CD4-positive, alpha-beta T cell treated with Interleukin-10 for 1 hour (primary cell): ENCODE data around the gene CDS2.

Experiments
- DNase-seq: peaks from one replicate; pipeline ENCODE4 v3.0.0-alpha.2; 2020

CDS2 gene

DNA sequence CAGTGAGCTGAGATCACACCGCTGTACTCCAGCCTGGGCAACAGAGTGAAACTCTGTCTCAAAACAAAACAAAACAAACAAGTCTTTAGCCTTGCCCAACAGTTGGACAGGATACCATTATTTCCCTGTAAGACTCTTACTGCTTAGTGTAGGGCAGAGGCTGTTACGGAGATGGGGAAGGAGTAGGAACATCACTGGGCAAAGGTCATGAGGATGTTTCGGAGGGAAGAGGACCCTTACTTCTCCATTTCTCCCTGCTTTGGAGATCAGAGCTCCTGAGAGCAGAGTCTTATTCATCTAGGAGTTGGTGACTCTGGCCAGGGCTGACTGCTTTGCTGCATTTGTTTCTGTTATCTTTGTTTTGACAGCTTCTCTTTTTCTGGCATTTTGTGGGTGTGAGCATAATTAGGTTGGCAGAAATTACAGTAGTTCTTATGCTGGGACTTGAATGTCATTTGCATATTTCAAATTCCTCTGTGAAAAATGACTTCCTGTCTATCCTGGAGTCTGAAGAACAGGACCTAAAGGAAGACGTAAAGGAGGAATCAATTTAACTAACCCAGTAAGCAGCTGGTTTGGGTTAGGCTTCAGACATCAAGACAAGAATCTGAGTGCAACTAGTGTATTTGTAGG, 89.0 kb downstream of the CDS2 start:
- DNase-seq = no peak

DNA sequence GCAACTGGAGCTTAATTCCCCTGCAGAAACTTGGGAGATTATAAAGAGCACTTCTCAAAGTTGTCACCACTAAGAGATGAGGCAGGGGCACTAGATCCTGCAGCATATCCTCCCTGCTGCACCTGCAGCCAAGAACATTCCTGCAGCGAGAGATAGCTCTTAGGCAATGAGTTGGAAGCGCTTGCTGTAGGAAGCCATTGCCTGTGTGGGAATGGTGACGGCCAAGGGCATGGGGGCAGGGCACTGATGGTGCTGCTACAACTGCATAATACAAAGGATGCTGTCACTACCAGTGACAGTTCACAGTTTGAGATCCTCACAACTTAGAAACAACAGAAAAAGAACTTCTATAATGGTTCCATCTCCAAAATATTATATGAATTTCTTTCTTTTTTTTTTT, 89.9 kb downstream of the CDS2 start:
- DNase-seq = no peak

DNA sequence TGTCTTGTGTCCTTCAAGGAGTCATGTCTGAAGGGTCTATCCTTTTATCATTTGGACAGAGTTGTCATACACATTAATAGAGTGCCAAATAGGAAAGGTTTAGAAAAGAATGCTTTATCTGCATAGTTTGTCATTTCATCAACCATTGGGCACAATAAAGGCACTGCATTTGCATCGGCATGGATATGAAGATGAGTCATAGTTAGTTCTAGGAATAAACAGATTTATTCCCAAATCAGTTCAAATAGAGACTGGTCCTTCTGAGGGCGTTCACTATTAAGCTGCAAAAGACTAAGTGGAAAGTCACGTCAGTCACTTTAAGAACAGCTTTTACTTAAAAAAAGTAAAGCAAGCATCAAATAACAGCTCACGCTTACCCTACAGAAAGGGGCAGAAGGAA, 90.8 kb downstream of the CDS2 start:
- DNase-seq = no peak

DNA sequence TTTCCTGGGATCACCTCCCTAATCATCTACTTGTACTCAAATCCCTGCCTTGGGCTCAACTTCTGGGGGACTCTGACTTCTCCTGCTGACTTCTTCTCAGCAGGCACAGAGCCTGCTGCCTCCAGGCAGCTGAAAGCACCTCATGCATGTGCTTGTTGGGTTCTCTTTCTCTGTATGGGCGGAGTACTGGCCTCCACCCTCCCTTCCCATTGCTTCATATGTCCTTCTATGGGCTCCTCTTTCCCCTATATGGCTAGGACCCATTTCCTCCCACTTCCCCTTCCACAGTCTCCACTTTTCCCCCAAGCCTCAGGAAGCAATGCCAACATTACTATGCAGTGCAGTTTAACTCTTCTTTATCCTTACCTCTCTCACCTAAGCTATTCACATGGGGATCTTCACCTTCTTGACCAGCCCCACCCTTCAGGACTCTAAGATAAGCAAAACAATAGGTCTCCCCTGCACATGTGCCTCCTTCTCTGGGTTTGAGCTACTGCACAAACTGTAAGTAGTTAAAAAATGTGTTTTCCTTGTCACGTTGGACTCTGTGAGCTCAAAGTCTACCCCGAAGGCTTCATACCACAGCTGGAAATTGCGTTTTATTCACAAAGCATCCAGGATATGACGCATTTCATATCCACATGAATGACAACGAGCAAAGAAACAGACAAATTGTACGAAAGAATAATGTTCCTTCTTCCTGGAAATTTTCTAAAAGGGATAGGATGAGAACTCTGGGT, 93.7 kb downstream of the CDS2 start:
- DNase-seq = no peak

DNA sequence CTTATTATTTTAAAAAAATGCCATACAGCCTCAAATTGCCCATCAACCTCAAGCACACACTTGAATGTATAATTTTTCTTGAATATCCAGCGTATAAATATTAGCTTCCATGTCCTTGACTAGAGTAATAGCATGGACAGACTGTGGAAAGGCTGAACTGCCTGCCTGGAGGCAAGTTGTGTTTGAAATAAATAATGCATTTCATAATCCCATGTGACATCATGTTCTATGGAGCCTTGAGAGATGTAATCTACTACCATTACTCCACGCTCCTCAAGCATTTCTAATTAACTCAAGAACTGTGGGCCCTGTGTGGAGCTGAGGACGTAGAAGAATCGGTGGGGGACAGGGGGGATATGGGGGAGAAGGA, 94.2 kb downstream of the CDS2 start:
- DNase-seq = no peak

DNA sequence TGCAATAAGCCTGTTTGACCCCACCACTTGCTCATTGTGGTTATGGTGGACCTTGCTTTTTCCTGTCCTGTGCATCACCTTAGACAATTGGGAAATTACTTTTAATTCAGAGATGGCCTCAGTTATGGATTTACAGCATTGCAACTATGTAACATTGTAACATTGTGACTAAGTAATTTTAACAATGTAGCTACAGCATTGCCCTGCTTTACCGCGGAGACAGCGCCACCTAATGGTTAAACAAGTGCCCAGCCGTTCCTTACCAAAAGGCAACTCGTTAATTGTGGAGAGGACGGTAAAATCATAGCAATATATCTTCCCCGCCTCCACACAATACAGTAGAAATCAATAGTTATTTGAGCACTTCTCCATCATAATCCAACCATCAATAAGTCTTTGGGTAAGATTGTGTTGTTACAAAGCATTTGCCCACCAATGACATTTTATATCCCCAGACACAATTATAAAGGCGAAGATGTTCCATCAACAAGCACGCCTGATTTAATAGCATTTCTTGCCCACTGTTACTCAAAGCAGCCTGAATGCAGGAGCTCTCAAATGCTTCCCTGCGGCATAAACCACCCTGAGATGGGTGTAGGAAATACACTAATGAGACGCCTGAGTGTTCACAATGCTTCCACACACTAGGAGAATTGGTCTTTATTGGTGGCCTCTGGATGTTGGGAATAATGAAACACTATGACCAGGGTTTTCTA, 96.3 kb downstream of the CDS2 start:
- DNase-seq = peak; percentile 61

DNA sequence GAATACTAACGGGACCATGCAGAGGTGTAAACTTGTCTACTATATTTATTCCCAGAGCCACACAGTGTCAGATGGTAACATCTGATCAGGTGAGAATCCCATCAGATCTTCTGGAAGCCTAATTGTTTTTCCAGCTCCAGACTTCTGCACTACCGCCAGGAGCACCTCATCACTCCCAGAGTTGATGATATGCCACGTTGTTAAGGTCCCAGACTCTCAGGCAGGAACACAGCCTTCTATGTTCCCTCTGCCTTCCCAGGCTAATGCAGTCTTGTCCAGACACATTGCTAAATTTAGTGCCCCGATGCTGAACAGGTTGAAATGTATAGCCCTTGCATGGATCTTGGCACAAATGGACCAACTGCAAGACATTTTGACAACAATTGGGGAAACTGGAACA, 103.7 kb downstream of the CDS2 start:
- DNase-seq = no peak

DNA sequence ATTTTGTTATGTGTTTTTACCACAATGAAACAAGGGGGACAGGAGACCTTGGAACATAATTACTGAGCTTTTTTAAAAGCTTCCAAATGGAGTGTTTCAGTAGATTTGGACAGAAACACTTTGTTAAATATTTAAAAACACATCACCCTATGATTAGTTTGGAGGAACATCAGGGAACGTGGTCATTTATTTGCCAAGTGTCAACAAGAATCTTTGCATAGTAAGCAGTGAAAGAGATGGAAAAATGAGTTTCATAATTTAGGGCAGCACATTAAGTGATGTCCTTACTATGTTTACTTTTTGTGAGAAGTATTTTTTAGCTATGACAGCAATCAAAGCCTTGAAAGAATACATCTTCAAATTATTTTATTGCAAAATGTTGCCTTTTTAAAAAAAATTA, 107.3 kb downstream of the CDS2 start:
- DNase-seq = no peak

DNA sequence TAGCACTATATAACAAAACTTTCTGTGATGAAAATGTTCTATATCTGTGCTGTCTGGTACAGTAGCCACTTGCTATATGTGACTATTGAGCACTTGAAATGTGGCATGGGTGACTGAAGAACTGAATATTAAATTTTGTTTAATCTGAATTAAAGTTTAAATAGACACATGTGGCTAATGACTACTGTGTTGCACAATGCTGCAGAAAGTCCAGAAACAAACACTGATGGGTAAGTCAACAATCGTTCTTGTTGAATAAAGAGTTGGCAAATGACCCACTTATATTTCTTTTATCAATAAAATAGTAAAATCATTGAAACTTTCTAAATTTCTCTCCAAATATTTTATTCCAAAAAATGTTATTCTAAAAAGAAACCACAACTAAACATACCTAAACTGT, 108.2 kb downstream of the CDS2 start:
- DNase-seq = no peak
